ENCODE measurements around the gene ATF6. TPM values are rescaled to one million over a fixed set of nuclear protein-coding genes. Genes with fewer than 3 reads are reported as not detected.
A peak's percentile ranks its signal among the peaks of the same experiment; 100 is the strongest.
"Not testable (repeated sequence)": the region's sequence is repeated elsewhere in the genome, so short reads cannot be mapped to it uniquely, and the experiment has no call there.

ATF6 gene
- total RNA-seq, 1 donor from 2014 or later: 51.0 TPM

- DNase-seq (ENCODE audit: low read depth, low spot score): not testable (repeated sequence)
Observed at GRCh38 chr1:161832299-161832907, 66.3 kb downstream of the ATF6 start.

GRCh38 chr1:161834967-161835550, 68.9 kb downstream of the ATF6 start:
- DNase-seq (ENCODE audit: low read depth, low spot score): no peak

- no peak for DNase-seq (ENCODE audit: low read depth, low spot score)
Observed at GRCh38 chr1:161836018-161836417, 69.9 kb downstream of the ATF6 start.

GRCh38 chr1:161838362-161838761, 72.2 kb downstream of the ATF6 start:
- DNase-seq (ENCODE audit: low read depth, low spot score): no peak

- no peak for DNase-seq (ENCODE audit: low read depth, low spot score)
Observed at GRCh38 chr1:161838885-161839284, 72.8 kb downstream of the ATF6 start.

- DNase-seq (ENCODE audit: low read depth, low spot score): no peak
Observed at GRCh38 chr1:161839591-161839990, 73.5 kb downstream of the ATF6 start.

- DNase-seq (ENCODE audit: low read depth, low spot score): no peak
Observed at GRCh38 chr1:161840363-161840762, 74.2 kb downstream of the ATF6 start.

GRCh38 chr1:161843156-161843555, 77.0 kb downstream of the ATF6 start:
- peak; percentile 57 for DNase-seq (ENCODE audit: low read depth, low spot score)

GRCh38 chr1:161844696-161845095, 78.6 kb downstream of the ATF6 start:
- DNase-seq (ENCODE audit: low read depth, low spot score): no peak

GRCh38 chr1:161848676-161849075, 82.6 kb downstream of the ATF6 start:
- no peak for DNase-seq (ENCODE audit: low read depth, low spot score)

- DNase-seq (ENCODE audit: low read depth, low spot score): no peak
Observed at GRCh38 chr1:161849518-161849917, 83.4 kb downstream of the ATF6 start.

GRCh38 chr1:161855260-161855659, 89.1 kb downstream of the ATF6 start:
- DNase-seq (ENCODE audit: low read depth, low spot score): no peak

- DNase-seq (ENCODE audit: low read depth, low spot score): no peak
Observed at GRCh38 chr1:161858271-161858670, 92.2 kb downstream of the ATF6 start.

GRCh38 chr1:161863549-161863948, 97.4 kb downstream of the ATF6 start:
- DNase-seq (ENCODE audit: low read depth, low spot score): no peak

- no peak for DNase-seq (ENCODE audit: low read depth, low spot score)
Observed at GRCh38 chr1:161864577-161864976, 98.5 kb downstream of the ATF6 start.

- no peak for DNase-seq (ENCODE audit: low read depth, low spot score)
Observed at GRCh38 chr1:161866241-161866640, 100.1 kb downstream of the ATF6 start.

GRCh38 chr1:161868832-161869231, 102.7 kb downstream of the ATF6 start:
- DNase-seq (ENCODE audit: low read depth, low spot score): no peak

GRCh38 chr1:161869291-161869690, 103.2 kb downstream of the ATF6 start:
- DNase-seq (ENCODE audit: low read depth, low spot score): no peak

- no peak for DNase-seq (ENCODE audit: low read depth, low spot score)
Observed at GRCh38 chr1:161872506-161872905, 106.4 kb downstream of the ATF6 start.

GRCh38 chr1:161879261-161879660, 113.1 kb downstream of the ATF6 start:
- DNase-seq (ENCODE audit: low read depth, low spot score): no peak

- no peak for DNase-seq (ENCODE audit: low read depth, low spot score)
Observed at GRCh38 chr1:161884475-161884874, 118.4 kb downstream of the ATF6 start.

- DNase-seq (ENCODE audit: low read depth, low spot score): no peak
Observed at GRCh38 chr1:161885003-161885402, 118.9 kb downstream of the ATF6 start.

- no peak for DNase-seq (ENCODE audit: low read depth, low spot score)
Observed at GRCh38 chr1:161885759-161886158, 119.6 kb downstream of the ATF6 start.

- DNase-seq (ENCODE audit: low read depth, low spot score): no peak
Observed at GRCh38 chr1:161886589-161886988, 120.5 kb downstream of the ATF6 start.

Measured in pulmonary artery endothelial cell (primary cell).